CD4-positive, alpha-beta T cell treated with Interleukin-4 for 1 hour (primary cell): ENCODE results near the gene SPSB4.

Experiments used
- DNase-seq, 2 donors: peaks; one replicate each; pipeline ENCODE4 v3.0.0-alpha.2; 2020 to 2022

The SPSB4 gene

DNA sequence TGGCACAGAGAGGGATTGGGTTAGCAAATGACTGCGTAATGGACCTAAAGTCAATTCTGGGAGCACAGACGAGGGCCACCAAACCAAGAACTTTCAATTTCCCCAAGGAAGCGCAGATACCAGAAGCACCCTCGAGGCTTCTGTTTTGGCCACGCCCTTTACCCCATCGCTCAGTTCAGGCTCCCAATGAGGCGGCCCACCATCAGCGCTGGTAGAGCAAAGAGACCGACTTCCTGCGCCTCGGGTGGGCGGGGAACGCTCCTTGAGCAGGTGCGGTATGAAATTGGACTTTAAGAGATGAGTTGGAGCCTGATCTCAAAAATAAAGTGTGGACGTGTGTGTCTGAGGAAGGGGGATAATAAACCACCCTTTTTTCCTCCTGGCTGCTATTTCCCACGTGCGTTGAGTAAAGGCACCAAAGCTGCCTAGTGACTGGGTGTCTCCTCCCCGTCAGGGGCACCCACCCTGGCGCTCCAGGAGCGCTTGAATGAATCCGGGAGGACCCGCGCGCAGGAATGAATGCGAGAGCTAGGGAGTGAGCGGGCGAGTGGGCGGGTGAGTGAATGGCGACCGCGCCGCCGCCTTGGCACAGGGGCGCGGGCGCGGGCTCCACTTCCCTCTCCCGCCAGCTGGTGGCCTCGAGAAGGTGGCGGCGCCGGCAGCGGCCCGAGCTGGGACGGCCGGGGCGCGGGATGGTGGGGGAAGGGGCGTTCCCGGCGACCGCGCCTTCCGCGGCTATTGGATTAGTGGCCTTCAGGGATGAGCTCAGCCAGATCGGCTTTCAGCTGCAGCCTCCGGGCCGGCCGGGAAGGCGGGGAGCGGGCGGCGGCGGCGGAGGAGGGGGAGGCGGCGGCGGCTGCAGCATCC is at the start of gene SPSB4:
SPSB4 (plus strand) TSS at position 772 of the 867 bp plus-strand sequence. CDS start 14,758 bp downstream, outside the sequence.
- DNase-seq, result no peak

DNA sequence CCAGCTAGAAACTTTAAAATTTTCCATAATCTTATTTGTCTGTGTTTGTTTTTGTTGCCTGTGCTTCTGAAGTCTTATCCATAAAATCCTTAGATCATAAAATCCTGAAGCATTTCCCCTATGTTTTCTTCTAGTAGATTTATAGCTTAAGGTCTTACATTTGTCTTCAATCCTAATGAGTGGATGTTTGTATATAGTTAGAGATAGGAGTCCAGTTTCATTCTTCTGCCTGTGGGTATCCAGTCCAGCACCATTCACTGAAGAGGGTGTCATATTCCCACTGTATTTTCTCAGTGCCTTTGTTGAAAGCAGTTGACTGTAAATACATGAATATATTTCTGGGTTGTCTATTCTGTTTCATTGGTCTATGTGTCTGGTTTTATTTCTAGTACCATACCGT is 44.8 kb upstream of the SPSB4 start:
- no peak for DNase-seq

- no peak for DNase-seq
Measured at GRCh38 chr3:141009496-141009895, 41.7 kb upstream of the SPSB4 start.

DNA sequence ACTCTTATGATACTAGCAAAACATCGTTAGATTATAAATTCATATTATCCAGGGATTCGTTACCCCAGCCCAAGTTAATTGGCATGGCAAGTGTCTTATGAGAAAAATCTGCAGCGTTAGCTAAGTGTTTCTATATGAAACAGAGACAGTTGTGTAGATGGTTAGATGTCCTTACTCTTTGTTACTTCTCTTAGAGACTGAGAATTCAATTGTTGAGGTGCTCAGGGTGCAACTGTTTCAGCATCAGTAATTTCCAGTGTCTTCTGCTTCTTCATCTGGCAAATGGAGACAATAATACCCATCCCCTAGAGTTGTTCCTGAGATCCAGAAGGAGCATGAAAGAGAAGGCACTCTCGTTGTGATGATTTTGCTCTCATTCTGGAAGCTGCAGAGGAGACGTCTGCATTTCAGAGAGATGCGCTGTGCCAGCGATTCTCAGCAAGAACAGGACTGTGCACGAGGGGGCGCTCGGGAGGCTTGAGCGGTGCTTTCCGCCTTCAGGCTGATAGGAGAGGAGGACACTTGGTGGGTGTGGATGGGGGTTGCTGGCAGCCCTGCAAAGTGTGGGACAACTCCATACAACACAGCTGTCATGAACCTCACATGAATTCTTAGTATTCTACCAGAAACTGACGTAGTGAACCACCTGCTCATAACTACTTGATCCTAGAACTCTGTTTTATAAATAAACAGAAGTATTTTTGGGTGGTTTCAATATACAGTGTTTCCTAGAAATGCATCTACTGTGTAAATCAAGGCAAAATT is 39.7 kb upstream of the SPSB4 start:
- DNase-seq, result peak; percentile 64 to 65

DNA sequence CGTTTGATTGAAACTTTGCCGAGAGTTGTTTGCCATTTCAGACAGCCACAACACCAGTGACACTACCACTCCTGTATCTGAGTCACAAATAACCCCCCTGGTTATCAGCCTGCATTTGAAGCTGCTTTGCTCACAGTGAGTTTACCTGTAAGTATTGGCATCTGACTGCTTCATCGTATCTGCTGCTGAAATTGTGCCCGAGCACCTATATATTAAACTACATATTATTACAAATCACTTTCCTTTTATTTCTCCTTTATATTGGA is 39.2 kb upstream of the SPSB4 start:
- DNase-seq, result no peak

DNA sequence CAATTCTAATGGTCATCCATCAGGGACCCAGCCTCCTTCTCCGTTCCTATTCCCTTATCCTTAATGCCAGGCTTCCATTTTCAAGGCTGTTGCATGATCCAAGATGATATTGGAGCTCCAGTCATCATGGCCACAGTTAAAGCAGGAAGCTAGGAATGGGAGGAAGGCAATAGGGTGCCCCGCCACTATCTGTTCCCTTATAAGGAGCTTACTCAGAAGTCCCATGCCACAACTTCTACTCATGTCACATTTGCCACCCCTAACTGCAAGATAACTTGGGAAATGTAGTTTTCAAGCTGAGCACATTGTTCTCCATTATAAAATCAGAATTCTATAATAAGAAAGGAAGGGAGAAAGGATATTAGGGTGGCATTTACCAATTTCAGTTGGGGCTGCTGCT is 38.6 kb upstream of the SPSB4 start:
- no peak for DNase-seq

- DNase-seq, result no peak
Measured at GRCh38 chr3:141015481-141015880, 35.7 kb upstream of the SPSB4 start.

DNA sequence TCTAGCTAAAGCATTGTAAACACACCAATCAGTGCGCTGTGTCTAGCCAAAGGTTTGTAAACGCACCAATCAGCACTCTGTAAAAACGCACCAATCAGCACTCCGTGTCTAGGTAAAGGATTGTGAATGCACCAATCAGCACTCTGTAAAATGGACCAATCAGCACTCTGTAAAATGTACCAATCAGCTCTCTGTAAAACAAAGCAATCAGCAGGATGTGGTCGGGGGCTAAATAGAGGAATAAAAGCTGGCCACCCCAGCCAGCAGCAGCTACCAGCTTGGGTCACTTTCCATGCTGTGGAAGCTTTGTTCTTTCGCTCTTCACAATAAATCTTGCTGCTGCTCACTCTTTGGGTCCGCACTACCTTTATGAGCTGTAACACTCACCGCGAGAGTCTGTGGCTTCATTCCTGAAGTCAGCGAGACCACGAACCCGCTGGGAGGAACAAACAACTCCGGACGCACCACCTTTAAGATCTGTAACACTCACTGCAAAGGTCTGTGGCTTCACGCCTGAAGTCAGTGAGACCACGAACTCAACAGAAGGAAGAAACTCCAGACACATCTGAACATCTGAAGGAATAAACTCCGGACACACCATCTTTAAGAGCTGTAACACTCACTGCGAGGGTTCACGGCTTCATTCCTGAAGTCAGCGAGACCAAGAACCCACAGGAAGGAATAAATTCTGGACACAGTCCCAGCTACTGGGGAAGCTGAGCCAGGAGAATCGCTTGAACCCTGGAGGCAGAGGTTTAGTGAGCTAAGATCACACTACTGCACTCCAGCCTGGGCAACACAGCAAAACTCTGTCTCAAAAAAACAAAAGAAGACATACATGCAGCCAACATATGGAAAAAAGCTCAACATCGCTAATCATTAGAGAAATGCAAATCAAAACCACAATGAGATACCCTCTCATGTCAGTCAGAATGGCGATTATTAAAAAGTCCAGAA is 33.5 kb upstream of the SPSB4 start:
- DNase-seq, result peak; percentile 23 to 25

DNA sequence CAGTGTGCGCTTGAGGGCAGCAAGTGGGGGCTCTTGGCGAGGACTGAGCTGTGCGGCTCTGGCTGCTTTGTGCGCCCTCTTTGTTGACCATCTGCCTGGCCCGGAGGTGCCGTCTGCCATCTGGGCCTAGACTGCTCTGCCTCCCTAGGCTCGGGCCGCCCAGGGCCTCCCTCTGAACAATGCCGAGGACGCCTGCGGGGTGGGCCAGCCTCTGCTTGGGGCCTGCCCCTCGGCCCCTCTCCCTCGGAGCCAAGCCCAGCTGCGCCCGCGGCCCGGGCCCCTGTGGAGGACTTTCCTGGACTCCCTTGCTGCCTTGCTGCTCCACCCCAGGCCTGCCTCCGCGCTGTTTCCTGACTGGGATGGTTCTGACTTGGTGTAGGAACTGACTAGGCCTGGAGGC is 31.9 kb upstream of the SPSB4 start:
- DNase-seq, result no peak

GRCh38 chr3:141020143-141020830 is 30.9 kb upstream of the SPSB4 start:
- DNase-seq, result no peak

DNA sequence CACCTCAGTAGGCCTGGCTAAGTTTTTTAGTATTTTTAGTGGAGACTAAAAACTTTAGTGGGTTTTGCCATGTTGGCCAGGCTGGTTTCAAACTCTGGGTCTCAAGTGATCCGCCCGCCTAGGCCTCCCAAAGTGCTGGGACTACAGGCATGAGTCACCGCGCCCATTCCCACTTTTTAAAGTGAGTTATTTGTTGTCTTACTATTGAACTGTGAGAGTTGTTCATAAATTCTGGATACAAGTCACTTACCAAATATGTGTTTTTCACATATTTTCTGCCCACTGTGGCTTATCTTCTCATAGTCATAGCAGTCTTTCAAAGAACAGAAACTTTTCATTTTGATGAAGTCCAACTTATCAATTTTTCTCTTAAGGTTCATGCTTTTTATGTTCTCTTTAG is 29.9 kb upstream of the SPSB4 start:
- DNase-seq, result no peak

- DNase-seq, result no peak
Measured at GRCh38 chr3:141030296-141030695, 20.9 kb upstream of the SPSB4 start.

DNA sequence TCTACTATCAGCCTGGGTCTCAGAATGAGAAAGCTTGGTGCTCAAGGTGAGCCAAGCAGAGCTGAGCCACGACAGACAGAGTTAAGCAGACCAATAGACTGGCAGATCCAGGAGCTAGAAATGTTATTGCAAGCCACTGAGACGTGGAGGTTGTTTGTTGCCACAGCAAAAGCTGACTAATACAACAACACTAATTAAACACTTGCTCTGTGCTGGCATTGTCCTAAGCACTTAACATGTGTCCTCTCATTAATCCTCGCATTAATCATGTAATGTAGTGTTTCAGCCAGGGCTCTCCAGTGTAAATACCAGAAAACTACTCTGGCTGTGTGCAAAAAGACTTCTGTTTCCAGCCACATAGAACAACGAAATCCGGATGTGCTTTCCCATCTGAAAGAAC is 11.6 kb upstream of the SPSB4 start:
- DNase-seq, result no peak

- no peak for DNase-seq
Measured at GRCh38 chr3:141044695-141045641, 6.2 kb upstream of the SPSB4 start.

DNA sequence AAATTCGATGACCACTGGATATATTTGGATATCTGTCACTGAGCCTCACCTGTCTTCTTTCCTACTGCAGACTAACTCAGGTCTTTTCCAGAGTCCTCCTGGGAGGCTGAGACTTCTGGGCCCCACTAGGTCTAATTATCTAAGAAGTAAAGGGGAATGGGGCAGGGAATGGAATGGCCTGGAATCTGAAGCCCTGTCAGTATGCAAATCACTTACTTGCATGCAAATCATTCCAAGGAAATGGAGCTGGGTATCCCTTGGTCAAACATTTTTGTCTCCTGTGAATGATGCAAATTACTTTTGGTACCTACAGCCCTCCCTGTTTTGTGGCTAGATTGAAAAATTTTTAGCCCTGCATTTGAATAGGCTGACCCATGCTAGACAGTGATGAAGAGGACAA is 5.3 kb upstream of the SPSB4 start:
- no peak for DNase-seq

DNA sequence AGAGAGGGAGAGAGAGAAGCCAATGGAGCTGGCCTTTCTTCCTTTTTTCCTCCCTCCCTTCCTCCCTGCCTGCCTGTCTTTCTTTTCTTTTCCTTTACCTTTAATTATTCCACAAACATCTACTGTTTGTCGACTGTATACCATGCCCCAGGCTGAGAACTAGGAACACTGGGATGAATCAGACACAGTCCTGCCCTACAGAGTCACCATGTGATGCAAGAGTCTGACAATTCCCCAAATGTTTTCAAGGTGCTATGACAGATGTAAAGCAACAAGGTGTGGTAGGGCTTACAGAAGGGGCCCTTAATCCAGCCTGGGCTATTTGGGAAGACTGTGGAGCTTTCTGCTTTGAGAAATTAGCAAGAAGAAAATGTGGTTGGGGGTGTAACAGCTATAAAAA is 4.0 kb upstream of the SPSB4 start:
- DNase-seq, result no peak

DNA sequence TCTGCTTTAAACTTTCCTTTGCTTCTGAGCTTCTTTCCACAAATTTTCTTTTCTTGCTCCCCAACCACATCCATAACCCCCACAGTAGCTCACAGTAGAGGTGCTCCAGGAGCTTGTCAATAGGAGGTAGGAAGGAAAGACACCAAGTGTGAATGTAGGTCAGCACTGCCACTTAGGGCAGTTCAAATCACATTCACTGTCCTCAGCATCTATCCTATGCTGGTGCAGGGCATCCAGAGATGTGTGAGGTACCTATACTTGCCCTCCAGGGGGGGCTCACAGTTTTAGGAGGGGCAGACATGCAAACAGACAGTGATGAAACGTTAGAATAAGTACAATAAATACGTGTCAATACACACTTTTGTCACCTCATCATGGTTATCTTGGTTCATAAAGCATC is 1.5 kb upstream of the SPSB4 start:
- DNase-seq, result no peak

DNA sequence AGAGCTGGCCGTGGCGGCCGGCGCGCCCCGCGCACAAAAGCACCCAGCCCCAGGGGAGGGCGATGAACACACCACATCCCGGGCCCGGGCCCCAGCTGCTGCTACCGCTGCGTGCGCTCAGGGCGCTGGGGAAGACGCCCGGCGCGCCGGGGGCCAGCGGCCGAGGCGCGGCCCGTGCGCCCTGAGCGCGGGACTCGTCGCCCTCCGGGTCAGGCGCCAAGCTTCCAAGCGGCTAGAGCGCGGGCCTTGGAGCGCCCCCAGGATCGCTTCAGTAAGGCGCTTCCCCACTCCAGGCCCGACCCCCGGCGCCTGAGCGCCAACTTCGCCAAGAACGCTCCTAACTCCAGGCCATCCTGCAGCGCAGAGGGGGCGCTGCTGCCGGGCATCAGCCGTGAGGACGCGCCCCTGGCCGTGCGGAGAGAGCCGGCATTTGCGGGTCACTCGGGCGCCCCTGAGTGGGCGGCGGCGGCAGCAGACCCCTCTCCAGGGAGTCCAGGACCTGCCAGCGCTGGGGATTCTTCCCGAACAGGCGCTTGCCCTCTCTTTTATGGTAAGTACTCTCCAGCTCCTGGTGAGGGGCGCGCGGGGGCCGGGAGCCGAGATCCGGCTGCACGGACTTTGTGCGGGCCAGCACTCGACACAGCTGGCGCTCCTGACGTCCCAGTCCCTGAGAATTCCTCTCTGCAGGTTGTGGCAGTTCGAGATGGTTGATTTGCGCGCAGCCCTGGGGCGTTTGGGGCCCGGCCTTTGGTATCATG is 475 bp downstream of the SPSB4 start:
- DNase-seq, result no peak

- no peak for DNase-seq
Measured at GRCh38 chr3:141052201-141053069, 1.3 kb downstream of the SPSB4 start.

GRCh38 chr3:141055136-141055535 is 4.0 kb downstream of the SPSB4 start:
- no peak for DNase-seq
